Astrocyte of the spinal cord (primary cell): Measurements from ENCODE around the gene ZNF618.

Experiments used
- DNase-seq: peaks from one replicate; pipeline ENCODE4 v3.0.0; 2011; ENCODE audit warnings: low read depth, low spot score
- H3K4me3 ChIP-seq: 2 replicates; pipeline ENCODE4 v1.5.1; 2011; ENCODE audit warnings: low read depth, mild to moderate bottlenecking, low read length, moderate library complexity
- CTCF ChIP-seq: IDR thresholded peaks from 2 replicates; pipeline ENCODE4 v1.5.1; 2012; ENCODE audit warnings: low read depth, mild to moderate bottlenecking, low read length, inconsistent platforms
- in situ Hi-C: cut with HindIII; loops from 2 replicates; pipeline ENCODE4 v1.10.0; 2017; ENCODE audit warnings: low sequenced_read_pairs

The ZNF618 gene

GRCh38 chr9:113955076-113955752, 79.1 kb downstream of the ZNF618 start:
- no peak overlapping the region for H3K4me3 ChIP-seq
- no peak for TF ChIP-seq CTCF
- in situ Hi-C loops: no loop called here
- peak; percentile 85 for DNase-seq

GRCh38 chr9:113956901-113957300, 80.8 kb downstream of the ZNF618 start:
- no peak for TF ChIP-seq CTCF
- H3K4me3 ChIP-seq: no peak overlapping the region
- DNase-seq: no peak
- in situ Hi-C loops: no loop called here

GRCh38 chr9:113957351-113957750, 81.2 kb downstream of the ZNF618 start:
- DNase-seq: no peak
- no peak overlapping the region for H3K4me3 ChIP-seq
- TF ChIP-seq CTCF: no peak
- in situ Hi-C loops: no loop called here

- peak; percentile 86 for DNase-seq
- H3K4me3 ChIP-seq: no peak overlapping the region
- in situ Hi-C loops: no loop called here
- no peak for TF ChIP-seq CTCF
Observed at GRCh38 chr9:113957821-113958341, 81.8 kb downstream of the ZNF618 start.

- in situ Hi-C loops: no loop called here
- H3K4me3 ChIP-seq: no peak overlapping the region
- no peak for TF ChIP-seq CTCF
- DNase-seq: no peak
Observed at GRCh38 chr9:113958556-113958955, 82.4 kb downstream of the ZNF618 start.

GRCh38 chr9:113960768-113961167, 84.7 kb downstream of the ZNF618 start:
- in situ Hi-C loops: no loop called here
- H3K4me3 ChIP-seq: no peak overlapping the region
- no peak for DNase-seq
- no peak for TF ChIP-seq CTCF
